Adrenal gland (tissue), 12 donors: ENCODE data around the gene MSLN. TPM values are rescaled to one million over a fixed set of nuclear protein-coding genes. Genes with fewer than 3 reads are reported as not detected.

Source experiments
- DNase-seq, 7 donors: peaks; one replicate each; pipeline ENCODE4 v3.0.0-alpha.2; 2019 to 2020
- H3K27ac ChIP-seq, 5 donors: fragments of 200-600 bp; sonication (generic) in 4 of 5; 1 replicate in 3 of 5; 2 replicates in 2 of 5; pipeline versions ENCODE4 v1.5.1 to v1.8.0; 2016 to 2020; ENCODE audit warnings: mild to moderate bottlenecking in 1 of 5
- H3K27me3 ChIP-seq: fragments of 200-600 bp; 2 replicates; pipeline ENCODE4 v1.8.0; 2021
- H3K36me3 ChIP-seq, 2 donors: fragments of 200-600 bp; replicated peaks in 1 of 2; 1 replicate in 1 of 2; 2 replicates in 1 of 2; pipeline versions ENCODE4 v1.5.1 to v1.8.0; 2018 to 2022
- H3K4me1 ChIP-seq, 2 donors: fragments of 200-600 bp; replicated peaks in 1 of 2; 1 replicate in 1 of 2; 2 replicates in 1 of 2; pipeline versions ENCODE4 v1.5.1 to v1.8.0; 2018 to 2021
- H3K4me3 ChIP-seq, 4 donors: fragments of 200-600 bp; sonication (generic) in 3 of 4; one replicate each; pipeline ENCODE4 v1.5.1; 2016 to 2018
- H3K9me3 ChIP-seq, 3 donors: fragments of 200-600 bp; sonication (generic) in 1 of 3; replicated peaks in 1 of 3; 1 replicate in 2 of 3; 2 replicates in 1 of 3; pipeline versions ENCODE4 v1.5.1 to v1.8.0; 2016 to 2021
- CTCF ChIP-seq, 6 experiments: fragments of 450-650 bp in 4 of 6; fragments of 200-600 bp in 2 of 6; sonication (generic) in 1 of 6; IDR thresholded peaks; 1 replicate in 5 of 6; 2 replicates in 1 of 6; pipeline versions ENCODE4 v1.5.1 to v1.8.0; 2016 to 2021; ENCODE audit warnings: antibody characterized with exemption in 6 of 6, mild to moderate bottlenecking in 2 of 6, moderate library complexity in 1 of 6
- POLR2A ChIP-seq, 2 donors: fragments of 450-650 bp; IDR thresholded peaks; one replicate each; pipeline ENCODE4 v1.6.1; 2017; ENCODE audit warnings: antibody characterized with exemption in 2 of 2, mild to moderate bottlenecking in 2 of 2, moderate library complexity in 1 of 2
- WGBS, 4 donors: extraction: QIAGEN DNeasy Blood & Tissue Kit in 2 of 4; methylation state at CpG; one replicate each; pipeline versions ENCODE4 v1.1.5 to v1.1.7; 2013 to 2017; 5-methylcytosine and 5-hydroxymethylcytosine counted together
- intact Hi-C, 2 donors: fragments of 100-400 bp; cut with DNase I; formaldehyde crosslinking; loops; one replicate each; pipeline versions ENCODE4 v1.14.1 to v1.15.0; 2022 to 2023
- polyA plus RNA-seq, 3 donors: library from polyadenylated mRNA; stranded (reverse); fragments of 200-250 nt in 2 of 3; fragments of 350-450 nt in 1 of 3; fragmentation: Illumina TruSeq in 1 of 3; extraction: RNeasy Lipid Tissue Mini Kit (QIAGEN cat#74804) in 1 of 3; gene quantifications; one replicate each; pipeline ENCODE4 v1.2.3, GENCODE V29; 2013 to 2014
- total RNA-seq, 9 donors: library from RNA; depleted of rRNA in 4 of 9; stranded (reverse); fragments of >200 nt in 4 of 9; fragments of 120-200 nt in 1 of 9; fragmentation: NEBNext Ultra II Directional in 1 of 9; extraction: Animal tissue kit (Norgen Biotek cat#: 25700) in 1 of 9; gene quantifications; one replicate each; pipeline versions ENCODE4 v1.1.0 to v1.2.4, GENCODE V29; 2013 to 2023
- donor health status: healthy with polysubstance abuse.
- donor health status: Bipolar disorder and iron deficiency.
- donor health status: DM: yes; HTN: yes; CAD: no.
- donor health status: DM: no; HTN: no; CAD: no.
- donor health status: DM: no; HTN: no; CAD: no.
- donor health status: DM: yes; HTN: yes; CAD: no.

Gene MSLN
- total and polyA plus RNA-seq, 12 donors, result 0.13 to 0.46 (median 0.30) TPM; not detected in 8

GRCh38 chr16:718389-718788 is 42.1 kb upstream of the MSLN start:
- H3K9me3 ChIP-seq, result no peaks in the 10 kb centered on the region
- DNase-seq, result peak in 1 of 7 donors; percentile 61
- WGBS, 4 donors, result 86 to 98% (median 91%) methylated on average over 3 to 9 of the region's 9 CpGs
- H3K4me1 ChIP-seq, result peaks cover 29 to 37% of the 10 kb centered on the region in 2 donors
- H3K27me3 ChIP-seq, result no peaks in the 10 kb centered on the region
- H3K4me3 ChIP-seq, result no peak overlapping the region
- intact Hi-C loops, result loop anchor here in 1 of 2 donors (10.0 kb wide), 1 partner anchor 336 kb away; no protein-coding TSS in a partner anchor
- no peaks in the 10 kb centered on the region for H3K36me3 ChIP-seq
- TF ChIP-seq POLR2A (IDR thresholded peaks at IDR 0.05) (no peak), CTCF (IDR thresholded peaks at IDR 0.05) (no peak)
- H3K27ac ChIP-seq, result no peak overlapping the region

- TF ChIP-seq CTCF (IDR thresholded peaks at IDR 0.05) (no peak), POLR2A (IDR thresholded peaks at IDR 0.05) (no peak)
- no peaks in the 10 kb centered on the region for H3K36me3 ChIP-seq
- intact Hi-C loops, result loop anchor here in 1 of 2 donors (10.0 kb wide), 1 partner anchor 336 kb away; no protein-coding TSS in a partner anchor
- 71 to 86% (median 81%) methylated on average over 5 to 6 of the region's 6 CpGs for WGBS, 4 donors
- peaks cover 29 to 37% of the 10 kb centered on the region in 2 donors for H3K4me1 ChIP-seq
- DNase-seq, result no peak
- no peak overlapping the region for H3K4me3 ChIP-seq
- no peak overlapping the region for H3K27ac ChIP-seq
- no peaks in the 10 kb centered on the region for H3K9me3 ChIP-seq
- no peaks in the 10 kb centered on the region for H3K27me3 ChIP-seq
Observed at GRCh38 chr16:718922-719321, 41.6 kb upstream of the MSLN start.

GRCh38 chr16:719815-720446 is 40.6 kb upstream of the MSLN start:
- peak in 1 of 7 donors; percentile 59 for DNase-seq
- Histone ChIP-seq H3K9me3 (no peaks in the 10 kb centered on the region), H3K27ac (peak overlapping the region in 4 of 5 donors; percentile 89 to 95 (median 90)), H3K36me3 (no peaks in the 10 kb centered on the region), H3K4me3 (peak overlapping the region in 2 of 4 donors; percentile 42 to 88), H3K4me1 (peaks cover 24 to 30% of the 10 kb centered on the region in 2 donors), H3K27me3 (no peaks in the 10 kb centered on the region)
- intact Hi-C loops, result loop anchor here in 1 of 2 donors (10.0 kb wide), 1 partner anchor 335 kb away; no protein-coding TSS in a partner anchor
- TF ChIP-seq CTCF (IDR thresholded peaks at IDR 0.05) (no peak), POLR2A (IDR thresholded peaks at IDR 0.05) (no peak)
- WGBS, 4 donors, result 11 to 13% (median 13%) methylated on average over 11 to 16 of the region's 16 CpGs

DNA sequence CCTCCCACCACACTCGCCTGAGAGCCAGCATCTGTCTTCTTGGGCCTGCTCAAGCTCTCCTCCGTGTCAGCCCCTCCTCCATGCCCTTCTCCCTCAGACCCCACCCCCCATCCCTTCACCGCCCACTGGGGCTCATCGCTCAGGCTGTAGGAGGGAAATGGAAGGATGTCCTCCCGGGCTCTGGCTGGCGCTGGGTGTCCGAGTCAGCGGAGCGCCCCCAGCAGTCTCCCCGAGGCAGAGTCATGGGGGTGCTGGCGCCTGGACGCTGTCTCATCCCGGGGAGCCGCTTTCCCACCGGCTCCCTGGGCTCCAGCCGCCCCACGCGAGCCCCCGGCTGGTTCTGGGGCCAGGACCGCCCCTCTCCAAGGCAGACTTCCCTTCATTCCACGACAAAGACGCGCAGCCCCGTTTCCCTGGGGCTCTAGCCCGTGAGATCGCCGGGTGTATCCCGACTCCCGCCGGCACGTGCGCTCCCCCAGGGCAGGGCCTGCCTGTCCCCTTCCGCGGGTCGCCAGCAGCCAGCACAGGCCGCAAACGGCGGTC is 40.0 kb upstream of the MSLN start:
- peak in 5 of 7 donors; percentile 44 to 74 (median 62) for DNase-seq
- Histone ChIP-seq H3K4me3 (peak overlapping the region; percentile 35 to 88 (median 62)), H3K27me3 (no peaks in the 10 kb centered on the region), H3K36me3 (no peaks in the 10 kb centered on the region), H3K4me1 (peaks cover 24 to 30% of the 10 kb centered on the region in 2 donors), H3K27ac (peak overlapping the region; percentile 82 to 95 (median 90)), H3K9me3 (no peaks in the 10 kb centered on the region)
- WGBS, 4 donors, result 0% methylated on average over 2 to 38 of the region's 38 CpGs
- intact Hi-C loops, result no loop called here
- TF ChIP-seq CTCF (IDR thresholded peaks at IDR 0.05) (peak in 1 of 6 experiments; percentile 2), POLR2A (IDR thresholded peaks at IDR 0.05) (no peak)
